Esophagus squamous epithelium (tissue), 5 donors: ENCODE results near the gene SCAI. TPM values are rescaled to one million over a fixed set of nuclear protein-coding genes. Genes with fewer than 3 reads are reported as not detected.
"Not testable (repeated sequence)": the region's sequence is repeated elsewhere in the genome, so short reads cannot be mapped to it uniquely, and the experiment has no call there.

Experiments used
- DNase-seq: peaks from one replicate; lab custom pipeline; 2025; lab: John Stamatoyannopoulos, UW
- H3K27ac ChIP-seq, 4 donors: fragments of 200-600 bp; sonication (generic); one replicate each; pipeline ENCODE4 v1.5.1; 2016 to 2019; ENCODE audit warnings: mild to moderate bottlenecking in 1 of 4
- H3K27me3 ChIP-seq, 4 donors: fragments of 200-600 bp; sonication (generic); 1 replicate in 3 of 4; 2 replicates in 1 of 4; pipeline versions ENCODE4 v1.5.1 to v1.6.0; 2017 to 2021; ENCODE audit warnings: antibody characterized with exemption in 1 of 4
- H3K36me3 ChIP-seq, 3 donors: fragments of 200-600 bp; sonication (generic); one replicate each; pipeline ENCODE4 v1.5.1; 2016 to 2019
- H3K4me1 ChIP-seq, 3 donors: fragments of 200-600 bp; sonication (generic); one replicate each; pipeline ENCODE4 v1.5.1; 2017 to 2019
- H3K4me3 ChIP-seq, 4 donors: fragments of 200-600 bp; sonication (generic); 1 replicate in 3 of 4; 2 replicates in 1 of 4; pipeline ENCODE4 v1.5.1; 2016 to 2019; ENCODE audit warnings: mild to moderate bottlenecking in 2 of 4, moderate library complexity in 1 of 4
- H3K9me3 ChIP-seq, 3 donors: fragments of 200-600 bp; sonication (generic); one replicate each; pipeline ENCODE4 v1.5.1; 2016 to 2019
- CTCF ChIP-seq, 6 experiments: fragments of 450-650 bp in 4 of 6; fragments of 200-600 bp in 2 of 6; sonication (generic) in 2 of 6; IDR thresholded peaks; one replicate each; pipeline ENCODE4 v1.5.1; 2016 to 2019; ENCODE audit warnings: antibody characterized with exemption in 6 of 6, mild to moderate bottlenecking in 4 of 6, moderate library complexity in 4 of 6
- POLR2A ChIP-seq, 4 donors: fragments of 450-650 bp; IDR thresholded peaks; one replicate each; pipeline ENCODE4 v1.6.1; 2017; ENCODE audit warnings: antibody characterized with exemption in 4 of 4, mild to moderate bottlenecking in 4 of 4, moderate library complexity in 3 of 4
- WGBS, 2 donors: methylation state at CpG; one replicate each; pipeline ENCODE4 v1.1.5; 2018; 5-methylcytosine and 5-hydroxymethylcytosine counted together
- intact Hi-C: fragments of 100-400 bp; cut with DNase I; formaldehyde crosslinking; loops from one replicate; pipeline ENCODE4 v1.15.0; 2022
- total RNA-seq, 4 donors: library from RNA; depleted of rRNA; stranded (reverse); fragments of >200 nt; gene quantifications; one replicate each; pipeline ENCODE4 v1.1.0, GENCODE V29; 2016
- donor health status: DM: yes; HTN: yes; CAD: no.

The SCAI gene
- total RNA-seq, 4 donors from 2014 or later, result 3.3 to 9.9 (median 5.3) TPM

- no peaks in the 10 kb centered on the region for H3K9me3 ChIP-seq
- DNase-seq, result no peak
- intact Hi-C loops, result no loop called here
- peak overlapping the region in 1 of 4 donors; percentile 29 for H3K27ac ChIP-seq
- peaks cover 0 to 49% (median 0%) of the 10 kb centered on the region in 3 donors for H3K36me3 ChIP-seq
- H3K27me3 ChIP-seq, result no peaks in the 10 kb centered on the region
- TF ChIP-seq CTCF (IDR thresholded peaks at IDR 0.05), result no peak
- no peak for TF ChIP-seq POLR2A (IDR thresholded peaks at IDR 0.05)
- H3K4me3 ChIP-seq, result no peak overlapping the region
- H3K4me1 ChIP-seq, result peaks cover 0 to 39% (median 5%) of the 10 kb centered on the region in 3 donors
- WGBS, 2 donors, result 26 to 36% methylated on average over 4 to 6 of the region's 6 CpGs
Measured at GRCh38 chr9:125172031-125172755, 28.9 kb upstream of the SCAI start.

- no peaks in the 10 kb centered on the region for H3K9me3 ChIP-seq
- peaks cover 0 to 38% (median 5%) of the 10 kb centered on the region in 3 donors for H3K4me1 ChIP-seq
- no peak for DNase-seq
- TF ChIP-seq POLR2A (IDR thresholded peaks at IDR 0.05), result no peak
- no peak for TF ChIP-seq CTCF (IDR thresholded peaks at IDR 0.05)
- no peaks in the 10 kb centered on the region for H3K27me3 ChIP-seq
- H3K4me3 ChIP-seq, result no peak overlapping the region
- peaks cover 0 to 56% (median 0%) of the 10 kb centered on the region in 3 donors for H3K36me3 ChIP-seq
- H3K27ac ChIP-seq, result no peak overlapping the region
- intact Hi-C loops, result no loop called here
Measured at GRCh38 chr9:125169895-125170294, 26.6 kb upstream of the SCAI start.

DNA sequence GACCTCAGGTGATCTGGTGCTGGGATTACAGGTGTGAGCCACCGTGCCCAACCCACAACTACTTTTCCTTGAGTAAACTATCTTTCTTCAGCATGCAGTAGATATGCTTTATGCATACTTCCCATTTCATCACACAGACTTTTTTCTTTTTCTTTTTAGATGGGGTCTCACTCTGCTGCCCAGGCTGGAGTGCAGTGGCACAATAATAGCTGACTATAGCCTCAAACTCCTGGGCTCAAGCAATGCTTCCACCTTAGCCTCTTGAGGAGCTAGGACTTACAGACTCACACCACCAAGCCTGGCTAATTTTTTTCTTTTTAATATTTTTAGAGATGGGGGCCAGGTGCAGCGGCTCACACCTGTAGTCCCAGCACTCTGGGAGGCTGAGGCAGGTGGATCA lies 23.4 kb upstream of the SCAI start:
- peaks cover 0 to 7% (median 0%) of the 10 kb centered on the region in 3 donors for H3K4me1 ChIP-seq
- 89 to 98% methylated on average over 1 to 2 of the region's 2 CpGs for WGBS, 2 donors
- TF ChIP-seq POLR2A (IDR thresholded peaks at IDR 0.05), result no peak
- no peak overlapping the region for H3K4me3 ChIP-seq
- H3K36me3 ChIP-seq, result peaks cover 0 to 60% (median 0%) of the 10 kb centered on the region in 3 donors
- no peaks in the 10 kb centered on the region for H3K9me3 ChIP-seq
- DNase-seq, result no peak
- no peaks in the 10 kb centered on the region for H3K27me3 ChIP-seq
- intact Hi-C loops, result no loop called here
- no peak overlapping the region for H3K27ac ChIP-seq

DNA sequence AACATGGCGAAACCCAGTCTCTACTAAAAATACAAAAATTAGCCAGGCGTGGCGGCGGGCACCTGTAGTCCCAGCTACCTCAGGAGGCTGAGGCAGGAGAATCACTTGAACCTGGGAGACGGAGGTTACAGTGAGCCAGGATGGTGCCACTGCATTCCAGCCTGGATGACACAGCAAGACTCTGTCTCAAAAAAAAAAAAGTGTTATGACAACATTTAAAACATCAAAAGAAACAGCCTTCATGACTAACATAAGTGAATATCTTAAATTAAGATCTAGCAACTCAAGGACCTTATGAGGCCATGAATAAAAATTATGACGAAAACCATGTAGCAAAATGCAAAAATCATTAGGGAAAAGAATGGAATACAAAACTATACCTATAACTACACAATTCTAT lies 19.6 kb upstream of the SCAI start:
- WGBS, 2 donors, result 94 to 98% methylated on average over 6 of the region's 6 CpGs
- intact Hi-C loops, result not testable (repeated sequence)

GRCh38 chr9:125161284-125161918 lies 18.1 kb upstream of the SCAI start:
- TF ChIP-seq CTCF (IDR thresholded peaks at IDR 0.05) (no peak), POLR2A (IDR thresholded peaks at IDR 0.05) (no peak)
- H3K4me1 ChIP-seq, result peaks cover 0 to 17% (median 0%) of the 10 kb centered on the region in 3 donors
- WGBS, 2 donors, result 54 to 64% methylated on average over 3 of the region's 3 CpGs
- H3K27me3 ChIP-seq, result no peaks in the 10 kb centered on the region
- no peak overlapping the region for H3K4me3 ChIP-seq
- no peaks in the 10 kb centered on the region for H3K9me3 ChIP-seq
- intact Hi-C loops, result no loop called here
- H3K27ac ChIP-seq, result peak overlapping the region in 3 of 4 donors; percentile 25 to 71 (median 59)
- H3K36me3 ChIP-seq, result peaks cover 0 to 48% (median 0%) of the 10 kb centered on the region in 3 donors
- DNase-seq, result no peak

More for the DNA sequence above, 19.6 kb upstream of the SCAI start:
- H3K4me3 ChIP-seq, H3K27ac ChIP-seq, H3K27me3 ChIP-seq, DNase-seq, H3K9me3 ChIP-seq: not testable (repeated sequence)
- Histone ChIP-seq H3K4me1 (peaks cover 0 to 24% (median 0%) of the 10 kb centered on the region in 3 donors), H3K36me3 (peaks cover 0 to 46% (median 0%) of the 10 kb centered on the region in 3 donors)

DNA sequence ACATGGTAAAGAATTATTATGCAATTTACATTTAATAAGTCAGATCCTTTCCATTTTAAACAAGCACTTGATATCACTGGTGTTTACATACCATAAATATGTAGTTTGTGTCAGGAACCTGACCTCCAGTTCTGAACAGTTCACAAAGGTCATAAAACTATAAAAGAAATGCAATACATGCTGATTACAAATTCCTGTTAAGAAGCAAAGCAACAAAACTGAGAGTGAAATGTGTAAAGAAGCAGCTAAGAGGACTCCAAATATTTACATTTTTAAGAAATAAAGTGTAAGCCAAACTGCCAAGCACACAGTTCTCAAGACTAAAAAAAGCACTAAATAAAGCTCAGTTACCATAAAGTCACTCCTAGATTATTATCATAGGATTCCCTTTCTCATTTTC lies 17.4 kb upstream of the SCAI start:
- intact Hi-C loops, result no loop called here
- Histone ChIP-seq H3K4me1 (peaks cover 0 to 16% (median 0%) of the 10 kb centered on the region in 3 donors), H3K27ac (peak overlapping the region in 2 of 4 donors; percentile 25 to 59), H3K9me3 (no peaks in the 10 kb centered on the region), H3K4me3 (no peak overlapping the region), H3K27me3 (no peaks in the 10 kb centered on the region), H3K36me3 (peaks cover 0 to 53% (median 0%) of the 10 kb centered on the region in 3 donors)
- no peak for DNase-seq
- TF ChIP-seq POLR2A (IDR thresholded peaks at IDR 0.05), result no peak
- no peak for TF ChIP-seq CTCF (IDR thresholded peaks at IDR 0.05)
